Measurements from ENCODE around the gene NDP. TPM values are rescaled to one million over a fixed set of nuclear protein-coding genes. Genes with fewer than 3 reads are reported as not detected.

NDP gene
- total RNA-seq, 1 experiment from 2014 or later = not detected

DNA sequence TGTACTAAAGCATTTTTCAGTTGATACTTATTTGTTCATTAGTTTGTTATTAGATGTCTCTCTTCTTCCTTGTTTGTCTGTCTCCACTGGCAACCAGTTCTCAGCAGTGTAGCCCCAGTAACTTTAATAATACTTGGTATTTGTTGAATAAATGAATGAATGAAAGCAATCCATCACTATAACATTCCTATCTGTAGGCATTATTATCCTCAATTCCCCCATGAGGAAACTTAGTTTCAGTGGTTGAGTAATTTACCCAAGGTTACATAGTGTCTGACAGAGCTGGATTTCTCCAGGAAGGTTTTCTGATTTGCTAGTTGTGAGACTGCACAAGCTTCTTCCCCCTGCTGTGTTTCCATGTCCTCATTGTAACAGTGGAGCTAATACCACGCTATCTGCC, 63.2 kb downstream of the NDP start:
- BruUV-seq (replicated peaks) = no TSS peak
- ChIA-PET CTCF (no interaction called here), POLR2A (no interaction called here)
- TF ChIP-seq, protein P1, sequence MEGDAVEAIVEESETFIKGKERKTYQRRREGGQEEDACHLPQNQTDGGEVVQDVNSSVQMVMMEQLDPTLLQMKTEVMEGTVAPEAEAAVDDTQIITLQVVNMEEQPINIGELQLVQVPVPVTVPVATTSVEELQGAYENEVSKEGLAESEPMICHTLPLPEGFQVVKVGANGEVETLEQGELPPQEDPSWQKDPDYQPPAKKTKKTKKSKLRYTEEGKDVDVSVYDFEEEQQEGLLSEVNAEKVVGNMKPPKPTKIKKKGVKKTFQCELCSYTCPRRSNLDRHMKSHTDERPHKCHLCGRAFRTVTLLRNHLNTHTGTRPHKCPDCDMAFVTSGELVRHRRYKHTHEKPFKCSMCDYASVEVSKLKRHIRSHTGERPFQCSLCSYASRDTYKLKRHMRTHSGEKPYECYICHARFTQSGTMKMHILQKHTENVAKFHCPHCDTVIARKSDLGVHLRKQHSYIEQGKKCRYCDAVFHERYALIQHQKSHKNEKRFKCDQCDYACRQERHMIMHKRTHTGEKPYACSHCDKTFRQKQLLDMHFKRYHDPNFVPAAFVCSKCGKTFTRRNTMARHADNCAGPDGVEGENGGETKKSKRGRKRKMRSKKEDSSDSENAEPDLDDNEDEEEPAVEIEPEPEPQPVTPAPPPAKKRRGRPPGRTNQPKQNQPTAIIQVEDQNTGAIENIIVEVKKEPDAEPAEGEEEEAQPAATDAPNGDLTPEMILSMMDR (IDR thresholded peaks at IDR 0.05; ENCODE audit: unreplicated experiment) = no peak
- intact Hi-C loops (cut with micrococcal nuclease) = no loop called here
- Mint-ChIP-seq H3K4me3 (ENCODE audit: unreplicated experiment) (no peak overlapping the region), H3K27ac (ENCODE audit: low read depth, unreplicated experiment) (no peak overlapping the region), H3K9me3 (ENCODE audit: unreplicated experiment) (no peaks in the 10 kb centered on the region), H3K27me3 (ENCODE audit: insufficient read depth, unreplicated experiment) (peaks cover 77% of the 10 kb centered on the region), H3K36me3 (ENCODE audit: insufficient read depth, unreplicated experiment) (no peaks in the 10 kb centered on the region), H3K4me1 (ENCODE audit: insufficient read depth, unreplicated experiment) (no peaks in the 10 kb centered on the region)
- no peak for DNase-seq (ENCODE audit: unreplicated experiment)

DNA sequence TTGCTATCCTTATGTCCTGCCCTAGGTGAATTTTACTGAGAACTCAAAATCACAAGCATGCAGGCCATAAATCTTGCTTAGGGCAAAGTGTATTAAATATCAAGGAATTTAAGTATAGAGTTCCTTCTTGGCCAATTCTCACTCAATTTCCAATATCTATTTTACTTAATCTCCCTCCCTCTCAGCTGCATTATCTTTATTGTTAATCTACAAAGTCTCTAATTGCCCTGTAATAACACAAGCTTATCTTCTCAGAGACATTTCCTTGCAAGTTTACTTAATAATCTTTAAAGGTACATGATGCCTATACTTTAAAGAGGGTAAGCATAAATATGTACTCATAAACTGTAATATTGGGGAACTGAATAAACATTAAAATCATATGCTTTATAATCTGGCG, 64.0 kb downstream of the NDP start:
- H3K4me3 Mint-ChIP-seq (ENCODE audit: unreplicated experiment) = no peak overlapping the region
- H3K27ac Mint-ChIP-seq (ENCODE audit: low read depth, unreplicated experiment) = no peak overlapping the region
- intact Hi-C loops (cut with micrococcal nuclease) = no loop called here
- H3K4me1 Mint-ChIP-seq (ENCODE audit: insufficient read depth, unreplicated experiment) = no peaks in the 10 kb centered on the region
- H3K27me3 Mint-ChIP-seq (ENCODE audit: insufficient read depth, unreplicated experiment) = peaks cover 77% of the 10 kb centered on the region
- no peaks in the 10 kb centered on the region for H3K36me3 Mint-ChIP-seq (ENCODE audit: insufficient read depth, unreplicated experiment)
- DNase-seq (ENCODE audit: unreplicated experiment) = no peak
- no peaks in the 10 kb centered on the region for H3K9me3 Mint-ChIP-seq (ENCODE audit: unreplicated experiment)
- TF ChIP-seq, protein P1 (IDR thresholded peaks at IDR 0.05; ENCODE audit: unreplicated experiment) = no peak
- BruUV-seq (replicated peaks) = no TSS peak
- POLR2A ChIA-PET = no interaction called here
- CTCF ChIA-PET = no interaction called here

DNA sequence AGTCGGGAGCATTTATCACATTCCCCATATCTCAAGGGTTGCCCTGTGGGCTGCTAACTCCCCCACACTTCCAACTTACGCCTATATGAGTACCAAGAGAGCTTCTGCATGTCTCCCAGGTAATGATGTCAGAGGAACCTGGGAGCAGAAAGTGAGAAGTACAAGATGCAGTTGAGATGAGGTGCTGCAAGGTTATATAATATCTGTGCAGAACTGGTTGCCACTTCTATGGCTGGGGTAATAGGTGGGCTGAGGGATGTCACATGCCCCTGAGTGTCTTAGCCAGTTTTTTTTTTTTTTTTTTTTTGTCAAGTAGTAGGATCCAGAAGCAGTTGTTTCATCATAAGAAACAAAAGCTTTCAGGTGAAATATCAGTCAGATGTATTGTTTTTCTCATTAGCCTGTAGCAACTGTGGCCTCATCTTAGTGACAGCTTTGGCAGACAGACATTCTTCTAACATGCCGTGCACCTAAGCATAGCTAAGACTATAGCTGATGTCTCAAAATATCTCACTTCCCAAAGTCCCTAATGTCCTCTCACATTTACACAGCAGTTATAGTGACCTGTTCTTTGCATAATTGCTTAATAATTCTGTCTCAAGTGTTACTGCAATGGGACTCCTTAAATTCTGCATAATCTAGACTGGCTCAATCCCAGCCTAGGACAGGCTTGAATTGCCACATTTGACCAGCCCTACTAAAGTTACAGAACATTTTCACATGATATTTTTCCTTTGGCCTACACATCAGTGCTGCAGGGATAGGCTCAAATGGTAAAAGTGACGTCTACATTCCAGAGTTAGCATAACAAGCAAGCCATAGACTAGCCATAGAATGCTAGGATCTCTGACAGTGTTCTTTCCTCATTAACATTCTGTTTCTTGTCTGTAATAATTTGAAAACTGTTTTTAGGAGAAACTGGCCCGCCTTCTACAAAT, 73.0 kb downstream of the NDP start:
- Mint-ChIP-seq H3K4me3 (ENCODE audit: unreplicated experiment) (no peak overlapping the region), H3K9me3 (ENCODE audit: unreplicated experiment) (no peaks in the 10 kb centered on the region), H3K4me1 (ENCODE audit: insufficient read depth, unreplicated experiment) (no peaks in the 10 kb centered on the region), H3K27ac (ENCODE audit: low read depth, unreplicated experiment) (no peak overlapping the region), H3K27me3 (ENCODE audit: insufficient read depth, unreplicated experiment) (peaks cover 72% of the 10 kb centered on the region), H3K36me3 (ENCODE audit: insufficient read depth, unreplicated experiment) (no peaks in the 10 kb centered on the region)
- DNase-seq (ENCODE audit: unreplicated experiment) = no peak
- ChIA-PET POLR2A (no interaction called here), CTCF (no interaction called here)
- no TSS peak for BruUV-seq (replicated peaks)
- TF ChIP-seq, protein P1 (IDR thresholded peaks at IDR 0.05; ENCODE audit: unreplicated experiment) = no peak
- intact Hi-C loops (cut with micrococcal nuclease) = no loop called here

Other genes starting within 250 kb of the NDP start
- gene MAOB, start 90.9 kb downstream of the NDP start, total RNA-seq (2022) = 0.27 TPM in 1 of 2 replicates, not detected in the other

All from MCF 10A (cell line).